ENCODE measurements around the gene POLE3.
"Not testable (repeated sequence)": the region's sequence is repeated elsewhere in the genome, so short reads cannot be mapped to it uniquely, and the experiment has no call there.

POLE3 gene

DNA sequence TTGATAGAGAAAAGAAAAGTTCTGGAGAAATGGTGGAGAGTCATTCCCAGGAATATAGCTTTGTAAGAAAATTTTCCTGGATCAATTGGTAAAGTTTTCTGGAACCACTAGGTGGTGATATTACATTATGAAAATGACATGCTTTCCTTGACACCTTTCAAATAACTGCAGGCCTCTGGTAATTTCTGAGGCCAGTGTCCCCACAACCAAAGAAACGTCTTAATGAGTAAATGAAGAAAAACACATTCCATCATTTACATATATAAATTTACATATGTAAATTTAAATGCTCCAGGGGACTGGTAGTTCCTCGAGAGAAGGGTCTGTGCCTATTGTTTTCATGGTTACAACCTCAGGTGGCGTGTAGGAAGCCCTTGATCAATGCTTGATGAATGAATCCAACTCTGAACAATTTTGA, 35.9 kb upstream of the POLE3 start:
- no peak for TF ChIP-seq ZFP3 (CRISPR knock-in tag; IDR thresholded peaks at IDR 0.05)
- TF ChIP-seq CSDC2 (CRISPR knock-in tag; IDR thresholded peaks at IDR 0.05) = no peak
- TF ChIP-seq OSR1 (CRISPR knock-in tag; IDR thresholded peaks at IDR 0.05) = no peak
- peak; percentile 63 for ATAC-seq

DNA sequence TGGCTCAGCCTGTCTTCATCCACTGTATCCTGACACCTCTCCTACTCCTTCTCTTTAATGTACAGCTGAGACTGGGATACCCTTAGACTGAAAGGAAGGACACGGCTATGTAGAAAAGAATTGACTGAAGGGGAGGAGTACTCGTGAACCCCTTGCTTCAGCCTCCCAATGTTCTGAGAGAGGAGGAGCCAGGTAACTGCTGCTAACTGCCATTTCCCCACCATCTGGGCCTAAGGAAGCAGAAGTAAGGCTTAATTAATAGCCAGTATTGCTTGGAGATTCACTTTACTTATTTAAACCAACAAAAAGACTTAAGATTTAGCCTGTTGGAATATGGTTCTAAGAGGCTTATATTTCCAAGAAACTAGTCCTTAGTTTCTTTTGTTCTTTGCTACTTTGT, 34.3 kb upstream of the POLE3 start:
- TF ChIP-seq ISL1 (CRISPR knock-in tag; IDR thresholded peaks at IDR 0.05) = no peak
- no peak for TF ChIP-seq ZNF8 (CRISPR knock-in tag; IDR thresholded peaks at IDR 0.05)
- TF ChIP-seq BACH2 (CRISPR knock-in tag; IDR thresholded peaks at IDR 0.05; ENCODE audit: borderline replicate concordance) = no peak
- TF ChIP-seq OSR1 (CRISPR knock-in tag; IDR thresholded peaks at IDR 0.05) = no peak
- ATAC-seq = no peak

DNA sequence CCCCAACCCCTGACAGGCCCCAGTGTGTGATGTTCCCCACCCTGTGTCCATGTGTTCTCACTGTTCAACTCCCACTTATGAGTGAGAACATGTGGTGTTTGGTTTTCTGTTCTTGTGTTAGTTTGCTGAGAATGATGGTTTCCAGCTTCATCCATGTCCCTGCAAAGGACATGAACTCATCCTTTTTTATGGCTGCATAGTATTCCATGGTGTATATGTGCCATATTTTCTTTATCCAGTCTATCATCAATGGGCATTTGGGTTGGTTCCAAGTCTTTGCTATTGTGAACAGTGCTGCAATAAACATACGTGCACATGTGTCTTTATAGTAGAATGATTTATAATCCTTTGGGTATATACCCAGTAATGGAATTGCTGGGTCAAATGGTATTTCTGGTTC, 27.2 kb upstream of the POLE3 start:
- ATAC-seq = not testable (repeated sequence)

DNA sequence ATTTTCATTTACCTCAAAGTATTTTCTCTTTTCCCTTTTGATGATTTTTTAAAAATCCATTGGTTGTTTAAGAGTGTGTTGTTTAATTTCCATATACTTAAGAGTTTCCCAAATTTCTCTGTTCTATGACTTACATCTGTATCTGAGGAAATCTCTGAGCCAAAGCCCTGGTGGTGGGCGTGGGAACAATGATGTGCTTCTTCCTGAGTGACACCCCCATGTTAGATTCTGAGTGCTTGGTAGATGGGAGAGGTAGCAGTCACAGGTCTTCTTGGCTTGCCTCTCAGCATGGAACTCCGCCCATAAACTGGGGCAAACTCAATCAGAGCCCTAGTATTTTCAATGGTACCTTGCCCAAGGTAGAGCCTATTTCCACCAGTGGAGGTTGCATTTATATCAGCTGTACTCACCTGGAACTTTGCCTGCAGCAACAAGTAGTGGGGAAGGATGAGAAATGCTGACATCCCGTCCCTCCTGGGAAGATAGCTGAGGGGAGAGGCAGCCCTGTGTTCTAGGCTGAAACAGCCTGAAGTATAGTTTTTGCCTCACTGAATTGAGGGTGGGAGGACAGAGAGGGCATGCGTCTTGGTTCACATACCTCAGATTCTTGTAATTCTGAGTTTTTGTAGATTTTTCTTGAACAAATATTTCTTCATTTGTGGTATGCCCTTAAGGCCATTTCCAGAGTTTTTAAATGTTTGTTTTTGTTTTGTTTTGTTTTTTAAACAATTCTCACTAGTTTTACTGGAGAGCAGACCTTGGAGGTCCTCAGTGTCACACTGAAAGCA, 26.4 kb upstream of the POLE3 start:
- no peak for TF ChIP-seq ZFP3 (CRISPR knock-in tag; IDR thresholded peaks at IDR 0.05)
- no peak for TF ChIP-seq ISL1 (CRISPR knock-in tag; IDR thresholded peaks at IDR 0.05)

DNA sequence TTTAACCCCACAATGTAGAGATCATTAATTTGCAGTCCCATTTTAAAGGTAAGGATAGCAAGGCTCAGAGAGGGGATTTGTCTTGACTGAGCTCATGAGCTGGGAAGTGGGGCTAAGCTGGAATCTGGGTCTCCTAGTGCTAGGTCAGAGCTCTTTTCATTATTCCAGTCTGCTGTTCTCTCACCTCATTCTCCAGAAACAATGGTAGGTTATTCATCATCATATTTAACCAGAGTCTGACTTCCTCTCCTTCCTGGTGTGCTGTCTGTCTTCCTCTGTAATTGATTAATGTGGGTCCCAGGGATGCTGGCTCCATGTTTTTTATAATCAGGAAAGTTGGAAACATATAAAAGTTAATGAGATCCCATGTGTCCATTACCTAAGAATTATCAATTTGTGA, 20.7 kb upstream of the POLE3 start:
- no peak for ATAC-seq
- TF ChIP-seq ZFP30 (CRISPR knock-in tag; IDR thresholded peaks at IDR 0.05) (no peak), ISL1 (CRISPR knock-in tag; IDR thresholded peaks at IDR 0.05) (no peak), ESRRG (CRISPR knock-in tag; IDR thresholded peaks at IDR 0.05) (no peak), BACH2 (CRISPR knock-in tag; IDR thresholded peaks at IDR 0.05; ENCODE audit: borderline replicate concordance) (no peak), GLIS3 (CRISPR knock-in tag; IDR thresholded peaks at IDR 0.05) (no peak), PPARA (CRISPR knock-in tag; IDR thresholded peaks at IDR 0.05; ENCODE audit: borderline replicate concordance) (no peak), CSDC2 (CRISPR knock-in tag; IDR thresholded peaks at IDR 0.05) (no peak), SNAI2 (CRISPR knock-in tag; IDR thresholded peaks at IDR 0.05) (no peak), RARB (CRISPR knock-in tag; IDR thresholded peaks at IDR 0.05) (no peak), ZNF70 (CRISPR knock-in tag; IDR thresholded peaks at IDR 0.05) (no peak), ZNF565 (CRISPR knock-in tag; conservative IDR thresholded peaks at IDR 0.05; ENCODE audit: low read depth) (no peak), ARNTL (CRISPR knock-in tag; IDR thresholded peaks at IDR 0.05; ENCODE audit: borderline replicate concordance, low read depth) (no peak)
- TF ChIP-seq, protein P1, sequence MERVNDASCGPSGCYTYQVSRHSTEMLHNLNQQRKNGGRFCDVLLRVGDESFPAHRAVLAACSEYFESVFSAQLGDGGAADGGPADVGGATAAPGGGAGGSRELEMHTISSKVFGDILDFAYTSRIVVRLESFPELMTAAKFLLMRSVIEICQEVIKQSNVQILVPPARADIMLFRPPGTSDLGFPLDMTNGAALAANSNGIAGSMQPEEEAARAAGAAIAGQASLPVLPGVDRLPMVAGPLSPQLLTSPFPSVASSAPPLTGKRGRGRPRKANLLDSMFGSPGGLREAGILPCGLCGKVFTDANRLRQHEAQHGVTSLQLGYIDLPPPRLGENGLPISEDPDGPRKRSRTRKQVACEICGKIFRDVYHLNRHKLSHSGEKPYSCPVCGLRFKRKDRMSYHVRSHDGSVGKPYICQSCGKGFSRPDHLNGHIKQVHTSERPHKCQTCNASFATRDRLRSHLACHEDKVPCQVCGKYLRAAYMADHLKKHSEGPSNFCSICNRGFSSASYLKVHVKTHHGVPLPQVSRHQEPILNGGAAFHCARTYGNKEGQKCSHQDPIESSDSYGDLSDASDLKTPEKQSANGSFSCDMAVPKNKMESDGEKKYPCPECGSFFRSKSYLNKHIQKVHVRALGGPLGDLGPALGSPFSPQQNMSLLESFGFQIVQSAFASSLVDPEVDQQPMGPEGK (CRISPR knock-in tag; IDR thresholded peaks at IDR 0.05; ENCODE audit: borderline replicate concordance) = no peak

More for the DNA sequence above, 26.4 kb upstream of the POLE3 start:
- no peak for ATAC-seq

DNA sequence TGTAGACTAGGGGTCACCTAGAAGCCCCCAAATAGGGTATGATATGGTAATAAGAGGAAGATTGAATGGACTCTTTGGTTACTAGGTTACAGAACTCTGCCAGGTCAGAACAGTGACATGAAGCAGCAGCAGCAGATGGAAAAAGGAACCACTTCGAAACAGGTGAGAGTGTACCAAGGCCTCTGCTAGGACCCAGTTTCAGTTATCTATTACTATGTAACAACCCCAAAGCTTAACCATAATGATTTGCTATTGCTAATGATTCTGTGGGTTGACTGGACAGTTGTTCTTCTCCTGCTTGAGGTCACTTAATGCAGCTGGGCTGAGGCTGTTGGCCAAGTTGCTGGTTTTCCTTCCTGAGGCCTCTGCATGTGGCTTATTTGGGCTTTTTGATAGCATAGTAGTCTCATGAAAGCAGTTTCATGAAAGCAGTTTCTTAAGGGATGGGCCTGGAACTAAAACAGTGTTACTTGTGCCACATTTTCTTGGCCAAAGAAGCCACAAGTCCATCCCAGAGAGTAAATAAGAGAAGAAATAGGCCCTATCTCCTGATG, 17.7 kb upstream of the POLE3 start:
- no peak for ATAC-seq
- no peak for TF ChIP-seq CSDC2 (CRISPR knock-in tag; IDR thresholded peaks at IDR 0.05)
- TF ChIP-seq GLIS3 (CRISPR knock-in tag; IDR thresholded peaks at IDR 0.05) = no peak
- TF ChIP-seq PPARA (CRISPR knock-in tag; IDR thresholded peaks at IDR 0.05; ENCODE audit: borderline replicate concordance) = no peak
- TF ChIP-seq, protein P2, sequence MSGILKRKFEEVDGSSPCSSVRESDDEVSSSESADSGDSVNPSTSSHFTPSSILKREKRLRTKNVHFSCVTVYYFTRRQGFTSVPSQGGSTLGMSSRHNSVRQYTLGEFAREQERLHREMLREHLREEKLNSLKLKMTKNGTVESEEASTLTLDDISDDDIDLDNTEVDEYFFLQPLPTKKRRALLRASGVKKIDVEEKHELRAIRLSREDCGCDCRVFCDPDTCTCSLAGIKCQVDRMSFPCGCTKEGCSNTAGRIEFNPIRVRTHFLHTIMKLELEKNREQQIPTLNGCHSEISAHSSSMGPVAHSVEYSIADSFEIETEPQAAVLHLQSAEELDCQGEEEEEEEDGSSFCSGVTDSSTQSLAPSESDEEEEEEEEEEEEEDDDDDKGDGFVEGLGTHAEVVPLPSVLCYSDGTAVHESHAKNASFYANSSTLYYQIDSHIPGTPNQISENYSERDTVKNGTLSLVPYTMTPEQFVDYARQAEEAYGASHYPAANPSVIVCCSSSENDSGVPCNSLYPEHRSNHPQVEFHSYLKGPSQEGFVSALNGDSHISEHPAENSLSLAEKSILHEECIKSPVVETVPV (CRISPR knock-in tag; IDR thresholded peaks at IDR 0.05) = no peak
- no peak for TF ChIP-seq TOX (CRISPR knock-in tag; IDR thresholded peaks at IDR 0.05; ENCODE audit: borderline replicate concordance)
- TF ChIP-seq, protein P3, sequence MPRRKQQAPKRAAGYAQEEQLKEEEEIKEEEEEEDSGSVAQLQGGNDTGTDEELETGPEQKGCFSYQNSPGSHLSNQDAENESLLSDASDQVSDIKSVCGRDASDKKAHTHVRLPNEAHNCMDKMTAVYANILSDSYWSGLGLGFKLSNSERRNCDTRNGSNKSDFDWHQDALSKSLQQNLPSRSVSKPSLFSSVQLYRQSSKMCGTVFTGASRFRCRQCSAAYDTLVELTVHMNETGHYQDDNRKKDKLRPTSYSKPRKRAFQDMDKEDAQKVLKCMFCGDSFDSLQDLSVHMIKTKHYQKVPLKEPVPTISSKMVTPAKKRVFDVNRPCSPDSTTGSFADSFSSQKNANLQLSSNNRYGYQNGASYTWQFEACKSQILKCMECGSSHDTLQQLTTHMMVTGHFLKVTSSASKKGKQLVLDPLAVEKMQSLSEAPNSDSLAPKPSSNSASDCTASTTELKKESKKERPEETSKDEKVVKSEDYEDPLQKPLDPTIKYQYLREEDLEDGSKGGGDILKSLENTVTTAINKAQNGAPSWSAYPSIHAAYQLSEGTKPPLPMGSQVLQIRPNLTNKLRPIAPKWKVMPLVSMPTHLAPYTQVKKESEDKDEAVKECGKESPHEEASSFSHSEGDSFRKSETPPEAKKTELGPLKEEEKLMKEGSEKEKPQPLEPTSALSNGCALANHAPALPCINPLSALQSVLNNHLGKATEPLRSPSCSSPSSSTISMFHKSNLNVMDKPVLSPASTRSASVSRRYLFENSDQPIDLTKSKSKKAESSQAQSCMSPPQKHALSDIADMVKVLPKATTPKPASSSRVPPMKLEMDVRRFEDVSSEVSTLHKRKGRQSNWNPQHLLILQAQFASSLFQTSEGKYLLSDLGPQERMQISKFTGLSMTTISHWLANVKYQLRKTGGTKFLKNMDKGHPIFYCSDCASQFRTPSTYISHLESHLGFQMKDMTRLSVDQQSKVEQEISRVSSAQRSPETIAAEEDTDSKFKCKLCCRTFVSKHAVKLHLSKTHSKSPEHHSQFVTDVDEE (CRISPR knock-in tag; IDR thresholded peaks at IDR 0.05) = no peak
- no peak for TF ChIP-seq ARNTL (CRISPR knock-in tag; IDR thresholded peaks at IDR 0.05; ENCODE audit: borderline replicate concordance, low read depth)
- TF ChIP-seq ZFP30 (CRISPR knock-in tag; IDR thresholded peaks at IDR 0.05) = no peak

Measured in SK-N-SH treated with all-trans-retinoic acid at 6 μM for 48 hours (cell line).